ENCODE data around the gene BNIP5. TPM values are rescaled to one million over a fixed set of nuclear protein-coding genes. Genes with fewer than 3 reads are reported as not detected.

BNIP5 gene
- total RNA-seq, 1 donor from 2014 or later, result not detected

GRCh38 chr6:36349240-36349639, 12.6 kb upstream of the BNIP5 start:
- no peak for DNase-seq (ENCODE audit: low spot score)
- Mint-ChIP-seq H3K4me3 (no peak overlapping the region), H3K9me3 (peaks cover 6% of the 10 kb centered on the region), H3K36me3 (peaks cover 2% of the 10 kb centered on the region), H3K4me1 (peaks cover 32% of the 10 kb centered on the region), H3K27ac (no peak overlapping the region), H3K27me3 (ENCODE audit: insufficient read depth, low read depth) (peaks cover 6% of the 10 kb centered on the region)
- no peaks in the 10 kb centered on the region for H3K27me3 ChIP-seq
- no peaks in the 10 kb centered on the region for H3K9me3 ChIP-seq (ENCODE audit: low read depth)
- no peaks in the 10 kb centered on the region for H4K20me1 ChIP-seq (ENCODE audit: low read depth)
- no peak overlapping the region for H2AFZ ChIP-seq (replicated peaks)
- H3K79me2 ChIP-seq (ENCODE audit: low read depth), result no peaks in the 10 kb centered on the region
- H3K4me3 ChIP-seq, result no peak overlapping the region
- H3F3A ChIP-seq (ENCODE audit: low read depth), result no peaks in the 10 kb centered on the region
- peaks cover 4% of the 10 kb centered on the region for H3K4me1 ChIP-seq
- TF ChIP-seq EZH2phosphoT487 (IDR thresholded peaks at IDR 0.05) (no peak), EZH2 (IDR thresholded peaks at IDR 0.05) (no peak), CTCF (IDR thresholded peaks at IDR 0.05) (no peak)
- H3K9ac ChIP-seq, result no peak overlapping the region
- H3K27ac ChIP-seq, result no peak overlapping the region
- H3K36me3 ChIP-seq, result no peaks in the 10 kb centered on the region
- H3K4me2 ChIP-seq, result no peak overlapping the region

GRCh38 chr6:36347621-36348020, 10.9 kb upstream of the BNIP5 start:
- Histone ChIP-seq H3K4me2 (no peak overlapping the region), H3K79me2 (ENCODE audit: low read depth) (no peaks in the 10 kb centered on the region), H3K27me3 (no peaks in the 10 kb centered on the region), H2AFZ (replicated peaks) (no peak overlapping the region), H3K4me1 (peaks cover 4% of the 10 kb centered on the region), H3K9ac (no peak overlapping the region), H3F3A (ENCODE audit: low read depth) (no peaks in the 10 kb centered on the region), H3K9me3 (ENCODE audit: low read depth) (no peaks in the 10 kb centered on the region), H3K36me3 (no peaks in the 10 kb centered on the region), H4K20me1 (ENCODE audit: low read depth) (no peaks in the 10 kb centered on the region), H3K27ac (no peak overlapping the region), H3K4me3 (no peak overlapping the region)
- Mint-ChIP-seq H3K27ac (no peak overlapping the region), H3K9me3 (no peaks in the 10 kb centered on the region), H3K36me3 (no peaks in the 10 kb centered on the region), H3K27me3 (ENCODE audit: insufficient read depth, low read depth) (peaks cover 4% of the 10 kb centered on the region), H3K4me3 (no peak overlapping the region), H3K4me1 (peaks cover 32% of the 10 kb centered on the region)
- no peak for TF ChIP-seq CTCF (IDR thresholded peaks at IDR 0.05)
- no peak for TF ChIP-seq EZH2phosphoT487 (IDR thresholded peaks at IDR 0.05)
- TF ChIP-seq EZH2 (IDR thresholded peaks at IDR 0.05), result no peak
- no peak for DNase-seq (ENCODE audit: low spot score)

GRCh38 chr6:36346486-36347273, 10.0 kb upstream of the BNIP5 start:
- Histone ChIP-seq H3F3A (ENCODE audit: low read depth) (no peaks in the 10 kb centered on the region), H3K79me2 (ENCODE audit: low read depth) (no peaks in the 10 kb centered on the region), H4K20me1 (ENCODE audit: low read depth) (no peaks in the 10 kb centered on the region), H3K27ac (no peak overlapping the region), H3K9ac (no peak overlapping the region), H3K4me1 (peaks cover 4% of the 10 kb centered on the region), H3K4me3 (no peak overlapping the region), H2AFZ (replicated peaks) (no peak overlapping the region), H3K36me3 (no peaks in the 10 kb centered on the region), H3K9me3 (ENCODE audit: low read depth) (no peaks in the 10 kb centered on the region), H3K4me2 (no peak overlapping the region), H3K27me3 (no peaks in the 10 kb centered on the region)
- H3K4me3 Mint-ChIP-seq, result no peak overlapping the region
- H3K27ac Mint-ChIP-seq, result peak overlapping the region; percentile 15
- no peaks in the 10 kb centered on the region for H3K9me3 Mint-ChIP-seq
- no peaks in the 10 kb centered on the region for H3K36me3 Mint-ChIP-seq
- H3K4me1 Mint-ChIP-seq, result peaks cover 32% of the 10 kb centered on the region
- peaks cover 2% of the 10 kb centered on the region for H3K27me3 Mint-ChIP-seq (ENCODE audit: insufficient read depth, low read depth)
- no peak for DNase-seq (ENCODE audit: low spot score)
- no peak for TF ChIP-seq CTCF (IDR thresholded peaks at IDR 0.05)
- TF ChIP-seq EZH2phosphoT487 (IDR thresholded peaks at IDR 0.05), result no peak
- TF ChIP-seq EZH2 (IDR thresholded peaks at IDR 0.05), result no peak
